H9 (cell line): ENCODE data around the gene COLEC12. TPM values are rescaled to one million over a fixed set of nuclear protein-coding genes. Genes with fewer than 3 reads are reported as not detected.

ENCODE experiments used
- DNase-seq: peaks from one replicate; pipeline ENCODE4 v3.0.0-alpha.2; 2017
- H2AFZ ChIP-seq: one replicate; pipeline ENCODE4 v1.6.1; 2013; ENCODE audit warnings: mild to moderate bottlenecking, low read length, control low read depth, moderate library complexity
- H2AK5ac ChIP-seq: 2 replicates; pipeline ENCODE4 v1.6.1; 2013; ENCODE audit warnings: low read length, control low read depth, mixed read lengths; ENCODE audit not compliant: insufficient read length
- H2BK120ac ChIP-seq: one replicate; pipeline ENCODE4 v1.6.1; 2013; ENCODE audit warnings: low read depth, mild to moderate bottlenecking, low read length, control low read depth, inconsistent platforms; ENCODE audit not compliant: poor library complexity, severe bottlenecking
- H2BK12ac ChIP-seq: 2 replicates; pipeline ENCODE4 v1.6.1; 2013; ENCODE audit warnings: low read length, control low read depth, mixed read lengths, low read depth; ENCODE audit not compliant: insufficient read length
- H2BK15ac ChIP-seq: 2 replicates; pipeline ENCODE4 v1.6.1; 2013; ENCODE audit warnings: low read depth, low read length, control low read depth
- H2BK20ac ChIP-seq: one replicate; pipeline ENCODE4 v1.6.1; 2013; ENCODE audit warnings: low read depth, mild to moderate bottlenecking, low read length, control low read depth, inconsistent platforms; ENCODE audit not compliant: poor library complexity, severe bottlenecking
- H2BK5ac ChIP-seq: 2 replicates; pipeline ENCODE4 v1.6.1; 2013; ENCODE audit warnings: low read length, control low read depth, mixed read lengths; ENCODE audit not compliant: insufficient read length
- H3K14ac ChIP-seq: 2 replicates; pipeline ENCODE4 v1.6.1; 2013; ENCODE audit warnings: low read length, control low read depth; ENCODE audit not compliant: insufficient read depth
- H3K18ac ChIP-seq: 2 replicates; pipeline ENCODE4 v1.6.1; 2013; ENCODE audit warnings: low read depth, mild to moderate bottlenecking, mixed read lengths, low read length, control low read depth; ENCODE audit not compliant: insufficient read length
- H3K23ac ChIP-seq: 2 replicates; pipeline ENCODE4 v1.6.1; 2013; ENCODE audit warnings: low read length, control low read depth, mixed read lengths, low read depth; ENCODE audit not compliant: insufficient read length
- H3K23me2 ChIP-seq: 2 replicates; pipeline ENCODE4 v1.6.1; 2013; ENCODE audit warnings: low read depth, mild to moderate bottlenecking, mixed read lengths, low read length, control low read depth; ENCODE audit not compliant: insufficient read length, poor library complexity, severe bottlenecking
- H3K27ac ChIP-seq: 2 replicates; pipeline ENCODE4 v1.5.1; 2013; ENCODE audit warnings: low read length, control low read depth, mixed read lengths, low read depth; ENCODE audit not compliant: insufficient read length
- H3K27me3 ChIP-seq: 2 replicates; pipeline ENCODE4 v1.6.1; 2013; ENCODE audit warnings: low read length, control low read depth, inconsistent platforms; ENCODE audit not compliant: insufficient read depth
- H3K4ac ChIP-seq: 2 replicates; pipeline ENCODE4 v1.6.1; 2013; ENCODE audit warnings: low read depth, mild to moderate bottlenecking, control low read depth, inconsistent platforms, low read length, moderate library complexity
- H3K4me1 ChIP-seq: 2 replicates; pipeline ENCODE4 v1.6.1; 2013; ENCODE audit warnings: low read length, control low read depth, inconsistent platforms; ENCODE audit not compliant: insufficient read depth
- H3K4me2 ChIP-seq: 2 replicates; pipeline ENCODE4 v1.6.1; 2013; ENCODE audit warnings: low read length, control low read depth, mixed read lengths; ENCODE audit not compliant: insufficient read length, insufficient read depth
- H3K56ac ChIP-seq: 2 replicates; pipeline ENCODE4 v1.6.1; 2013; ENCODE audit warnings: low read depth, mild to moderate bottlenecking, mixed read lengths, low read length, control low read depth; ENCODE audit not compliant: insufficient read length
- H3K79me1 ChIP-seq: 2 replicates; pipeline ENCODE4 v1.6.1; 2013; ENCODE audit warnings: low read depth, mild to moderate bottlenecking, moderate library complexity, low read length, control low read depth, inconsistent platforms; ENCODE audit not compliant: insufficient read depth, poor library complexity, severe bottlenecking
- H3K79me2 ChIP-seq: 2 replicates; pipeline ENCODE4 v1.6.1; 2013; ENCODE audit warnings: low read length, control low read depth, inconsistent platforms; ENCODE audit not compliant: insufficient read depth
- H3K9ac ChIP-seq: 2 replicates; pipeline ENCODE4 v1.6.1; 2013; ENCODE audit warnings: low read length, control low read depth, mixed read lengths; ENCODE audit not compliant: insufficient read length; ENCODE audit errors: extremely low read depth
- H3K9me3 ChIP-seq: one replicate; pipeline ENCODE4 v1.6.1; 2013; ENCODE audit warnings: low read depth, low read length, inconsistent platforms; ENCODE audit not compliant: control insufficient read depth
- H3T11ph ChIP-seq: one replicate; pipeline ENCODE4 v1.6.1; 2013; ENCODE audit warnings: mild to moderate bottlenecking, low read length, control low read depth, inconsistent platforms
- H4K20me1 ChIP-seq: one replicate; pipeline ENCODE4 v1.6.1; 2013; ENCODE audit not compliant: control insufficient read depth, insufficient read length, insufficient read depth
- H4K5ac ChIP-seq: 2 replicates; pipeline ENCODE4 v1.6.1; 2013; ENCODE audit warnings: low read depth, mild to moderate bottlenecking, mixed read lengths, low read length, control low read depth; ENCODE audit not compliant: insufficient read length
- H4K8ac ChIP-seq: replicated peaks from 2 replicates; pipeline ENCODE4 v1.6.1; 2013; ENCODE audit warnings: low read length, control low read depth, mixed read lengths, low read depth; ENCODE audit not compliant: insufficient read length
- H4K91ac ChIP-seq: 2 replicates; pipeline ENCODE4 v1.6.1; 2013; ENCODE audit warnings: low read depth, mild to moderate bottlenecking, moderate library complexity, mixed read lengths, low read length, control low read depth; ENCODE audit not compliant: insufficient read length
- H3K27ac Mint-ChIP-seq, 3 experiments: 2 replicates in 2 of 3; 3 replicates in 1 of 3; pipeline ENCODE4 v1.8.0; 2020 to 2021; ENCODE audit warnings: mixed read lengths in 3 of 3, mild to moderate bottlenecking in 1 of 3, moderate library complexity in 1 of 3
- H3K27me3 Mint-ChIP-seq: 2 replicates; pipeline ENCODE4 v1.8.0; 2021; ENCODE audit warnings: low read depth, mild to moderate bottlenecking, moderate library complexity, mixed read lengths
- H3K36me3 Mint-ChIP-seq, 3 experiments: 2 replicates in 2 of 3; 3 replicates in 1 of 3; pipeline ENCODE4 v1.8.0; 2020 to 2021; ENCODE audit warnings: low read depth in 3 of 3, mixed read lengths in 3 of 3; ENCODE audit not compliant: insufficient read depth in 1 of 3
- H3K4me1 Mint-ChIP-seq, 2 experiments: 2 replicates each; pipeline ENCODE4 v1.8.0; 2020; ENCODE audit warnings: mixed read lengths in 2 of 2
- H3K4me3 Mint-ChIP-seq, 2 experiments: 2 replicates in 1 of 2; 3 replicates in 1 of 2; pipeline ENCODE4 v1.8.0; 2020 to 2021; ENCODE audit warnings: mild to moderate bottlenecking in 2 of 2, mixed read lengths in 2 of 2, moderate library complexity in 1 of 2
- H3K9me3 Mint-ChIP-seq, 2 experiments: 2 replicates in 1 of 2; 3 replicates in 1 of 2; pipeline ENCODE4 v1.8.0; 2020; ENCODE audit warnings: mild to moderate bottlenecking in 2 of 2, mixed read lengths in 2 of 2, moderate library complexity in 1 of 2
- WGBS: extraction: QIAGEN DNeasy Blood & Tissue Kit; methylation state at CpG from one replicate; pipeline ENCODE4 v1.1.7; 2013; ENCODE audit warnings: missing lambda C conversion rate, low lambda C conversion rate, mixed read lengths; ENCODE audit not compliant: insufficient read length; ENCODE audit errors: extremely low coverage; 5-methylcytosine and 5-hydroxymethylcytosine counted together
- total RNA-seq: library from RNA; stranded (reverse); gene quantifications from 2 replicates; pipeline ENCODE4 v1.2.1, GENCODE V29; 2021
- TF ChIP-seq, protein P1 (sequence below): fragments of 200-600 bp; sonication (generic); conservative IDR thresholded peaks from 3 replicates; pipeline ENCODE4 v1.8.0; 2021; ENCODE audit warnings: antibody characterized with exemption, mild to moderate bottlenecking

Gene COLEC12
- total RNA-seq, 1 experiment from 2014 or later = 0.70 TPM

DNA sequence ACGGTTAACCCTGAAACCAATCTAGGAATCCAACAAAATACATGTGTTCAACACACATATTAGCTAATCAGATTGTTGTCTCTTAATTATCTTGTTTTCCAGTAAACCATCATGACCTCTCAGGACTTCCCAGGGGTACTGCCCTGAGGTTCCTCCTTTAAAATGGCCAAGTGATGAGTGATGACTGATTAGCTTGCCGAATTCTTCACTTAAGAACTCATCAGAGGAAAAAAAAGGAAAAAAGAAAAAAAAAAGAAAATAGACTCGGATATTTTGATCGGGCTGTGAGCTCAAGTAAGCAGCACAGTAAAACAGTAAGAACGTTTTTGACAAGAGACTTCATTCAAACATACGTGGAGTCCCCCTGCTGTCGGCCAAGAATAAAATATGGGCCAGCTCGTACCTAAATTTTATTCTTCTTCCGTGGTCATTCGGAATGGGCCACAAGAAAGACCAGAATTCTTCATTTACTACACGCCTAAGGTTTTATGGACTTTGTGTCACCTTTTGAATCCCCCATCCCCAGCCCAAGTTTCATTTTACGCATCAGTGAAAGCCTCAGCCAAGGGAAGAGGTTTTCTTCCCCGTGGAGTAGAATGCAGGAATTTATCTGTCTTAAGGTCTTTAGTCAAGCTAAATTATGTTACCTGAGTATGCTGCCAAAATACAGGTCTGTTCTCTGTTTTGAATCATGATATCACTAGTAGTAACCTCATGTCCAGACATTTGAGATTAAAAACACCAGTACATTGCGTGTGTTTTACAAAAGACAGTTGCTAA lies 40.5 kb downstream of the COLEC12 start:
- no peak overlapping the region for H4K8ac ChIP-seq
- no peaks in the 10 kb centered on the region for H4K20me1 ChIP-seq
- no peak overlapping the region for H3K23ac ChIP-seq
- no peaks in the 10 kb centered on the region for H3K23me2 ChIP-seq
- H2AFZ ChIP-seq = no peak overlapping the region
- H3K4me2 ChIP-seq = no peak overlapping the region
- no peak for DNase-seq
- no peak overlapping the region for H3K14ac ChIP-seq
- H3K9ac ChIP-seq = no peak overlapping the region
- no peak overlapping the region for H3K27ac ChIP-seq
- H3K27me3 ChIP-seq = no peaks in the 10 kb centered on the region
- WGBS = no CpG with 5 or more reads among the region's 14 CpGs
- no peak overlapping the region for H3K4ac ChIP-seq
- no peaks in the 10 kb centered on the region for H3K9me3 ChIP-seq
- no peak overlapping the region for H3K56ac ChIP-seq
- H2BK15ac ChIP-seq = no peak overlapping the region
- no peaks in the 10 kb centered on the region for H3K4me1 ChIP-seq
- Mint-ChIP-seq H3K36me3 (no peaks in the 10 kb centered on the region; a peak in 1 of 7 replicates), H3K27ac (no peak overlapping the region), H3K4me3 (no peak overlapping the region), H3K27me3 (no peaks in the 10 kb centered on the region), H3K4me1 (peaks cover 19 to 26% of the 10 kb centered on the region in 2 experiments), H3K9me3 (peaks cover 0 to 6% of the 10 kb centered on the region in 2 experiments; a peak in 2 of 5 replicates)
- H3K79me2 ChIP-seq = no peaks in the 10 kb centered on the region
- no peak overlapping the region for H2BK120ac ChIP-seq
- TF ChIP-seq, protein P1, sequence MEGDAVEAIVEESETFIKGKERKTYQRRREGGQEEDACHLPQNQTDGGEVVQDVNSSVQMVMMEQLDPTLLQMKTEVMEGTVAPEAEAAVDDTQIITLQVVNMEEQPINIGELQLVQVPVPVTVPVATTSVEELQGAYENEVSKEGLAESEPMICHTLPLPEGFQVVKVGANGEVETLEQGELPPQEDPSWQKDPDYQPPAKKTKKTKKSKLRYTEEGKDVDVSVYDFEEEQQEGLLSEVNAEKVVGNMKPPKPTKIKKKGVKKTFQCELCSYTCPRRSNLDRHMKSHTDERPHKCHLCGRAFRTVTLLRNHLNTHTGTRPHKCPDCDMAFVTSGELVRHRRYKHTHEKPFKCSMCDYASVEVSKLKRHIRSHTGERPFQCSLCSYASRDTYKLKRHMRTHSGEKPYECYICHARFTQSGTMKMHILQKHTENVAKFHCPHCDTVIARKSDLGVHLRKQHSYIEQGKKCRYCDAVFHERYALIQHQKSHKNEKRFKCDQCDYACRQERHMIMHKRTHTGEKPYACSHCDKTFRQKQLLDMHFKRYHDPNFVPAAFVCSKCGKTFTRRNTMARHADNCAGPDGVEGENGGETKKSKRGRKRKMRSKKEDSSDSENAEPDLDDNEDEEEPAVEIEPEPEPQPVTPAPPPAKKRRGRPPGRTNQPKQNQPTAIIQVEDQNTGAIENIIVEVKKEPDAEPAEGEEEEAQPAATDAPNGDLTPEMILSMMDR = no peak
- no peak overlapping the region for H4K5ac ChIP-seq
- no peak overlapping the region for H3T11ph ChIP-seq
- H4K91ac ChIP-seq = no peak overlapping the region
- no peak overlapping the region for H2AK5ac ChIP-seq
- no peak overlapping the region for H2BK12ac ChIP-seq
- H2BK5ac ChIP-seq = no peak overlapping the region
- H3K18ac ChIP-seq = no peak overlapping the region
- no peaks in the 10 kb centered on the region for H3K79me1 ChIP-seq
- no peak overlapping the region for H2BK20ac ChIP-seq
